Dermis microvascular lymphatic vessel endothelial cell (primary cell): ENCODE results near the gene PPP6R1. TPM values are rescaled to one million over a fixed set of nuclear protein-coding genes. Genes with fewer than 3 reads are reported as not detected.

Source experiments
- DNase-seq, 2 donors: peaks; one replicate each; pipeline versions ENCODE4 v3.0.0 to v3.0.0-alpha.2; 2010; ENCODE audit warnings: low read depth in 2 of 2
- total RNA-seq: library from RNA; depleted of rRNA; stranded (reverse); fragments of >200 nt; gene quantifications from 2 replicates; pipeline ENCODE4 v1.2.1, GENCODE V29; 2014

Gene PPP6R1
- total RNA-seq, 1 donor from 2014 or later = 19.9 TPM

DNA sequence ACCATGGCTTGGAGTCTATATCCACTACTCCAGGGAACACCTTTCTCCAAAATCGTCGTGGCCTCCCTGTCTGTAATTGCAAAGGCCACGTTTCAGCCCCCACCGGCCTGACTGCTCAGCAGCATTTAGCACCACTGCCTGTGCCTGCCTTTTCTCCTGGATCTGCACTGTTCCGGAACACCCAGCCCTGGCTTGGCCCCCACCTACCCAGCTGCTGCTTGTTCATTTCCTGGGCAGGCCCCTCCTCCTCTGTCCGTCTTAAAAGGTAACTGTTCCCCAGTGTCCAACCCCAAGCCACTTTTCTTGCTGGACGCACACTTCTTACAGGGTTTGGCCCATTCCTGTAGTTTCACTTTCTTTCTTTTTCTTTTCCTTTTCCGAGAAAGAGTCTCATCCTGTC, 70.2 kb downstream of the PPP6R1 start:
- DNase-seq = peak in 1 of 2 donors; percentile 21

DNA sequence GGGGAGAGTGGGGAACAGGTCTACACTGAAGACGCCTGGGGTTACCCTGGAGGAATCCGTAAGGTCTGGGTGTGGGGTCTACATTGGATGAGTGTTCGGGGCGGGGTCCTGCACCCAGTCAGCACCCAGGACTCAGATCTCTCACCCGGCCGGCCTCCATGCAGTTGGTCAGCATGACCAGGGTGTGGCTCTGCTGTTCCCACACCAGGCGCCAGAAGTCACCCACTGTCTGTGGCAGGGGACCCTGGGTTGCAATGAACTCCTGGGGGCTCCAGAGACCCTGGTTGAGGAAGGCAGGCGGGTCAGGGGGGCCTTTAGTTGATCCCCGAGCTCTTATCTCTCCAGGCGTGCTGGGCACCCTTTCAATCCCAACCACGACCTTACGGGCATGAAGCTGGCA, 72.7 kb downstream of the PPP6R1 start:
- no peak for DNase-seq

DNA sequence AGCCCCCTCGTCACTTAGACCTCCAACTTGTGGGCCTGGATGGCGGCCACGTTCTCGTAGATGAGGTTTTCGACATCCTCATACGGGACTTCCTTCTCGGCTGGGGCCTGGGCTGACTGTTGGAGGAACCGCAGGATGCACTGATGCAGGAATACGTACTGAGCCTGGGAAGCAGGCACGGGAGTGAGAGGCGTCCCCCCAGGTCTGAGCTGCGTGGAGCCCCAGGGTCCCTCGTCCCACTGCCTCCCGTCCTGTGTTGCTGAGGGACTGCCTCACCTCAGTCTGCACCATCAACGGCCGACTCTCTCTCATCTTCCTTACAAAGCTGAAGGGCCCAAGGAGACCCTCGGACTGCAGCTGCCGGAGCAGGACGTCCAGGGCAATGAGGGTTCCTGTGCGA, 77.1 kb downstream of the PPP6R1 start:
- DNase-seq = no peak

Other genes with a start within 250 kb of the PPP6R1 start
- gene GP6, start 220.8 kb downstream of the PPP6R1 start, total RNA-seq = under 0.01 TPM in 1 of 2 replicates, not detected in the other
- gene RDH13, start 195.9 kb downstream of the PPP6R1 start, total RNA-seq = 10.9 and 24.5 TPM in 2 replicates
- gene EPS8L1, start 183.1 kb downstream of the PPP6R1 start, total RNA-seq = 5.7 and 8.9 TPM in 2 replicates
- gene PPP1R12C, start 141.4 kb downstream of the PPP6R1 start, total RNA-seq = 21.1 and 34.4 TPM in 2 replicates
- 0.51 and 1.7 TPM in 2 replicates for gene TNNT1, start 109.8 kb downstream of the PPP6R1 start, total RNA-seq
- gene TNNI3, start 101.3 kb downstream of the PPP6R1 start, total RNA-seq = not detected in 2 replicates
- 0.26 and 0.38 TPM in 2 replicates for gene DNAAF3, start 92.4 kb downstream of the PPP6R1 start, total RNA-seq
- under 0.01 TPM in 1 of 2 replicates, not detected in the other for gene SYT5, start 78.7 kb downstream of the PPP6R1 start, total RNA-seq
- gene PTPRH, start 49.5 kb downstream of the PPP6R1 start, total RNA-seq = 0.13 TPM in 2 replicates
- 0.26 and 0.89 TPM in 2 replicates for gene TMEM86B, start 30.3 kb downstream of the PPP6R1 start, total RNA-seq
- 19.9 and 26.8 TPM in 2 replicates for gene HSPBP1, start 21.1 kb upstream of the PPP6R1 start, total RNA-seq
- 0.39 and 1.3 TPM in 2 replicates for gene BRSK1, start 25.0 kb upstream of the PPP6R1 start, total RNA-seq
- gene TMEM150B, start 66.3 kb upstream of the PPP6R1 start, total RNA-seq = not detected in 2 replicates
- gene KMT5C, start 80.9 kb upstream of the PPP6R1 start, total RNA-seq = 3.2 and 4.6 TPM in 2 replicates
- gene COX6B2, start 95.7 kb upstream of the PPP6R1 start, total RNA-seq = not detected in 2 replicates
- not detected in 2 replicates for gene GARIN5B, start 104.2 kb upstream of the PPP6R1 start, total RNA-seq
- under 0.01 and 0.13 TPM in 2 replicates for gene IL11, start 111.4 kb upstream of the PPP6R1 start, total RNA-seq
- gene TMEM190, start 117.8 kb upstream of the PPP6R1 start, total RNA-seq = not detected in 2 replicates
- gene TMEM238, start 125.3 kb upstream of the PPP6R1 start, total RNA-seq = 0.26 and 0.63 TPM in 2 replicates
- 126 and 262 TPM in 2 replicates for gene RPL28, start 126.9 kb upstream of the PPP6R1 start, total RNA-seq
- gene UBE2S, start 148.8 kb upstream of the PPP6R1 start, total RNA-seq = 40.6 and 54.6 TPM in 2 replicates
- not detected in 2 replicates for gene SHISA7, start 184.3 kb upstream of the PPP6R1 start, total RNA-seq
- gene ISOC2, start 202.6 kb upstream of the PPP6R1 start, total RNA-seq = 61.0 and 75.9 TPM in 2 replicates
- not detected in 2 replicates for gene C19orf85, start 205.7 kb upstream of the PPP6R1 start, total RNA-seq
- gene ZNF628, start 217.6 kb upstream of the PPP6R1 start, total RNA-seq = 0.77 and 2.1 TPM in 2 replicates
- gene NAT14, start 226.2 kb upstream of the PPP6R1 start, total RNA-seq = 8.9 and 9.1 TPM in 2 replicates
- under 0.01 and 0.13 TPM in 2 replicates for gene SSC5D, start 229.4 kb upstream of the PPP6R1 start, total RNA-seq